Measurements from ENCODE around the gene BMP2K. TPM values are rescaled to one million over a fixed set of nuclear protein-coding genes. Genes with fewer than 3 reads are reported as not detected.
"Not testable (repeated sequence)": the region's sequence is repeated elsewhere in the genome, so short reads cannot be mapped to it uniquely, and the experiment has no call there.

BMP2K gene
- total RNA-seq, 1 donor from 2014 or later, result 29.8 TPM

DNA sequence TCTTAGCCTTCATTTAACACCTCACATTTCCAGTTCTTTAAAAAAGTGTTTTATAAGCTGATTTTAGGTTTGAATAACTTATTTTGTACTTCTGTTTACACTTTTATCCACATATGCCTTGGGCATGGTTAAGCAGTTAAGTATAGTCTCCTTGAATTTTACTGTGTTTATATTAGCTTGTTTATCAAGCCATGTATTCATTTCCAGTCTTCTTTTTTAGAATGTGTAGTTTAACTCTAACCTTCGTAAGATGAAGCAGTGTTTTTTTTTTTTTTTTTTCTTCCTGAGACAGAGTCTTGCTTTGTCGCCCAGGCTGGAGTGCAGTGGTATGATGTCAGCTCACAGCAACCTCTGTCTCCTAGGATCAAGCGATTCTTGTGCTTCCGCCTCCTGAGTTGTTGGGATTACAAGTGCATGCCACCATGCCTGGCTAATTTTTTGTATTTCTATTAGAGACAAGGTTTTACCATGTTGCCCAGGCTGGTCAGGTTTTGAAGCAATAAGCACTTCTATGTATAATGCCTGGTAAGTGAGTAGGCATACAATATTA lies 42.5 kb downstream of the BMP2K start:
- intact Hi-C loops (cut with DNase I), result no loop called here
- ATAC-seq (no peak), DNase-seq (ENCODE audit: missing footprints) (no peak)

DNA sequence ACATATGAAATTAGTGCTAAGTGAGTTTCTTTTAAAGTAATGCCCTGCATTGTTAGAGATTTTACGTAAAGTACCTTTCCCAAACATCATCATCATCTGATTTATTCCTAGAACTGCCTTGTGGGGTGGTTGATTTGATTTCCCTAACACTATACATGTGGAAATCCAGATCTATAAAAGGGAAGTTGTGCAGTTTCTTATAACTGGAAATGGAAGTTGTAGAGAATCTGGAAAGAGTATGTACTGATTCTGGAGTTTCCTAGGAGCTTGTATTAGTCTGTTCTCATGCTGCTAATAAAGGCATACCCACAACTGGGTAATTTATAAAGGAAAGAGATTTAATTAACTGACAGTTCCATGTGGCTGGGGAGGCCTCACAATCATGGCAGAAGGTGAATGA lies 47.9 kb downstream of the BMP2K start:
- no peak for DNase-seq (ENCODE audit: missing footprints)
- intact Hi-C loops (cut with DNase I), result no loop called here
- no peak for ATAC-seq

DNA sequence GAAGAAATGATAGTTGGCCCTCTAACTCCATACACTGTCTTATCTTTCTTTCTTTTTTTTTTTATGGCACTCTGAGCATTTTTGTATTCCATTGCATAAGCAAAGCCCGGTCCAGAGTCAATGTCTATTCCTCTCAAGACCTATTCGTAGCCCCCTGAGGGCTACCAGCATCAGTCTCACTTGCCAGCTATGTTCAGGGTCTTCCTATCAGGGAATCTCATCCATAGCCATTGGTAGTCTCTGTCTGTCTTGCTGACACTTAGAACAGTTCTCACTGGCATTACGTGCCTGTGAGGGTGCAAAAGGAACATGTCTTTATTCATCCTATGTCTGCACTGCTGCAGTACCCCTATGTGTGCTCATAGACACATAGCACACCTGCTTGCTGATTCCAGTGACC lies 51.0 kb downstream of the BMP2K start:
- DNase-seq (ENCODE audit: missing footprints) (no peak), ATAC-seq (no peak)
- intact Hi-C loops (cut with DNase I), result no loop called here

DNA sequence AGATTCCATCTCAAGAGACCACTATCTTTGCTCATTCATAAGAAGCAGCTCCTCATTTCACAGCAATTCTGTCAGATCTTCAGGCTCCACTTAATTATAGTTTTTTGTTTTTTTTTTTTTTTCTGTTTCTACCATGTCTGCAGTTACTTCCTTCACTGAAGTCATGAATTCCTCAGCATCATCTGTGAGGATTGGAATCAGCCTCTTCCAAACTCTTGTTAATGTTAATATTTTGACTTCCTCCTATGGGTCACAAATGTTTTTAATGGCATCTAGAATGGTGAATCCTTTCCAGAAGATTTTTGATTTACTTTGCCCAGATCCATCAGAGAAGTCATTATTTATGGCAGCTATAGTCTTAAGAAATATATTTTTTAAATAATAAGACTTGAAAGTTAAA lies 53.1 kb downstream of the BMP2K start:
- DNase-seq (ENCODE audit: missing footprints) (no peak), ATAC-seq (no peak)
- intact Hi-C loops (cut with DNase I), result no loop called here

DNA sequence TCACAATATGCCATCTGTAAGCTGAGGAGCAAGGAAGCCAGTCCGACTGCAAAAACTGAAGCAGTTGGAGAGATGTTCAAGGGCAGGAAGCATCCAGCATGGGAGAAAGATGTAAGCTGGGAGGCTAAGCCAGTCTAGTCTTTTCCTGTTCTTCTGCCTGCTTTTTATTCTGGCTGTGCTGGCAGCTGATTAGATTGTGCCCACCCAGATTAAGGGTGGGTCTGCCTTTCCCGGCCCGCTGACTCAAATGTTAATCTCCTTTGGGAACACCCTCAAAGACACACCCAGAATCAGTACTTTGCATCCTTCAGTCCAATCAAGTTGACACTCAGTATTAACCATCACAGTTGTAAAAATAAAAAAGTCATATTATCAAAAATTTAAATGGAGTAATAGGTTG lies 63.5 kb downstream of the BMP2K start:
- DNase-seq (ENCODE audit: missing footprints); ATAC-seq; intact Hi-C loops (cut with DNase I): not testable (repeated sequence)

DNA sequence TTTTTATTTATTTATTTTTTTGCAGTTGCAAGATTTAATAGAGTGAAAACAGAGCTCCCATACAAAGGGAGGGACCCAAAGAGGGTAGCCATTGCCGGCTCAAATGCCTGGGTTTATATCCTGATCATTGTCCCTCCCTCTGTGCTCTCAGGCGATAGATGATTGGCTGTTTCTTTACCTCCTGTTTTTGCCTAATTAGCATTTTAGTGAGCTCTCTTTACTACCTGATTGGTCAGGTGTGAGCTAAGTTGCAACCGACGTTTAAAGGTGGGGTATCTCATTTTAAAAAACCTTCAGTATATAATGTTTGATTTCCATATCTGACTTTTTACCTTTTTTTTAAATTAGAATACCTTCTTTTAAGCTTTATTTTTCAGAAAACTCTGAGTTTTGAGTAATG lies 64.1 kb downstream of the BMP2K start:
- intact Hi-C loops (cut with DNase I); DNase-seq (ENCODE audit: missing footprints); ATAC-seq: not testable (repeated sequence)

DNA sequence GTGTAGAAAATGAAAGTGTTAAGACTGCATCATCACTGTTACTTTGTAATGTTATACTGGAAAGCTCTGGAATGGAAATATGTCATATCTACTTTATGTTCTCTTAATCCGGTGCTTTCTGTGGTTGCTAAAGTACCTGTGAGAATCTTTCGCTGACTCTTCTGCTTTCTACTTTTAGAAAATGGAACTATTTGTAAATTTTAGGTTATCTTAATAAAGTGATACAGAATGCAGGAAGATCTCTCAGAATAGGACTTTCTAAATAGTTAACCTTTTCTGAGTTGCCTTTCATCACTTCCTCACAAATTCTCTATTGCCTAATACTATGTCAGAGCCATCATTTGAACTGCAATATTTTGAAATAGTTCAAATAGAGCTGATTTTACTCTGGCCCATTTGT lies 69.3 kb downstream of the BMP2K start:
- intact Hi-C loops (cut with DNase I), result no loop called here
- no peak for ATAC-seq
- DNase-seq (ENCODE audit: missing footprints), result no peak

DNA sequence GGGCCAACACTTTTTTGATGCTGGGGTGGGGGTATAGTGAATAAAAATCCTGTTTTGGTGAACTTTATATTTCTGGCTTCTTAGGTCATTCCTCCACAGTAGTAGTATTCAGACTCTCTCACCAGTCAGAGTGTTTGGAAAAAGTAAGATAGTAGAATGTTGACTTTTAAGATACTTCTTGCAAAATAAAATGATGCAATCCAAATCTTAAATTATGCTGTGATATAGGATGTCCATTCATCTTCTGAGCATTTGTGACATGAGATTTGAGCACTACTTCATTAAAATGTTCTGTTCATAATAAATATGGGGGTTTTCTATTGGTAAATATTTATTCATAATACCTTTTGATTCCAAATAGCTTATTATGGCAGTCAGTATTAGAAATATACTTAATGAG lies 70.1 kb downstream of the BMP2K start:
- intact Hi-C loops (cut with DNase I), result no loop called here
- DNase-seq (ENCODE audit: missing footprints) (no peak), ATAC-seq (no peak)

DNA sequence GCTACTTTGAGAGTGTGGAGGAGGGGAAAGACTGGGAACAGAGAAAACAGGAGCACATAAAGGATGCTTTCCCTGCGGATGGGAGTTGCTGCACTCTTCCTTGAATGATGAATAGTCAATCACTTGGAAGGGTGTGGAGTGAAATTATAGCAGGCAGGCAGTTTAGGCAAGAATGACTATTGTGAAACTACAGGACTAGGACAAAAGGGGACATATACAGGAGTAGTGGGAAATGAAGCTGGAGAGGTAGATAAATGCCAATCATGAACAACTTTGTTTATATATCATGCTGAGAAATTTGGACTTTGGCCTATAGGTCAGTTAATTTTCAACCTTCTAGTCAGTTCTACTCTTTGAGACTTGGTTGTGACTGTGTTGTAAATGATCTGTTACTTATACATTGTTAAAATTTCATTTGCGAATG lies 86.2 kb downstream of the BMP2K start:
- no peak for DNase-seq (ENCODE audit: missing footprints)
- intact Hi-C loops (cut with DNase I), result loop anchor here (10.0 kb wide), 1 partner anchor 908 kb away; no protein-coding TSS in a partner anchor
- no peak for ATAC-seq

DNA sequence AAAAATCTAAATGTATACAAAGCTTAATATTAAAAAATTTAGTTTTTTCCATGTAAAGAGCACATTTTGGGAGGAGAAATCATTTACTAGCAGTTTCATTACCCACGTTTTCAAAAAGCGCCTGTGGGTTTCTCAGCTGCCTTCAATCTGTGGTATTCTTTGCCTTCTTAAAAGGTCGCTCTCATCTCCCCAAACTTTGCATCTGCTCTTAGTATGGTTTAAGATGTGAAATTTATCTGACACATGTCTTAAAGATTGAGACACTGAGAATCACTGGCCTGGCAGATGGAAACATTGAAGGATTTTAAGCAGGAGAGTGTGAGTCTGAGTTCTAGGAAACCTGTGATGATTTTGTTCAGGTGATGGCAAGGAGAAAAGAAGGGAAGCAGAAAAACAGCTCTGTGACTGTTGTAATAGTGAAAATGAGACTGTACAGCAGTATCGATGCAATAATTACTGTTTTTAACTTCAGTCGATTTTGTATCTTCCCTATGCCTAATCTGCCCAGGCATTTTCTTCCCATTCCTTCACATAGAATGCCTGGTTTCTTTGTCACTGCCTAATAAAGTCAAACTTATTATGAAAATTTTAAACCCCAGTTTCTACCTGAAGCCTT lies 87.2 kb downstream of the BMP2K start:
- intact Hi-C loops (cut with DNase I), result loop anchor here (10.0 kb wide), 1 partner anchor 909 kb away; no protein-coding TSS in a partner anchor
- ATAC-seq, result no peak
- no peak for DNase-seq (ENCODE audit: missing footprints)

DNA sequence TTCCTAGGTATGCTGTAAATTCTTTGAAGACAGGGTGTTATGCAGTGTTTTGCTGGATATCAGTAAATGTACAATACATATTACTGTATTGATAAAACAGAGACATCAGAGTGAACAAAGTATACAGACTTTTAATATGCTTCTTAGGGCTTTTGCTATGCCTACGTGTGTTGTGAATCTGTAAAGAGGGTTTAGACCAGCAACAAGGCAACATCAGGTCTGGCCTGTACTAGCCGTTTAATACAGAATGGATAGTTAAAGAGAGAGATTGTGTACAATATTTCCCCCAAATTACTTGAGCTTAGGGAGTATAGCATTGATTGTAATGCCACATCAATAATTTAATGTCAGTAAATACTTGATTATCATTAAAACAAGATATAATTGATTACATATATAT lies 87.8 kb downstream of the BMP2K start:
- ATAC-seq (no peak), DNase-seq (ENCODE audit: missing footprints) (no peak)
- intact Hi-C loops (cut with DNase I), result loop anchor here (1.0 to 10.0 kb wide), 2 partner anchors 252 to 909 kb away; no protein-coding TSS in a partner anchor

DNA sequence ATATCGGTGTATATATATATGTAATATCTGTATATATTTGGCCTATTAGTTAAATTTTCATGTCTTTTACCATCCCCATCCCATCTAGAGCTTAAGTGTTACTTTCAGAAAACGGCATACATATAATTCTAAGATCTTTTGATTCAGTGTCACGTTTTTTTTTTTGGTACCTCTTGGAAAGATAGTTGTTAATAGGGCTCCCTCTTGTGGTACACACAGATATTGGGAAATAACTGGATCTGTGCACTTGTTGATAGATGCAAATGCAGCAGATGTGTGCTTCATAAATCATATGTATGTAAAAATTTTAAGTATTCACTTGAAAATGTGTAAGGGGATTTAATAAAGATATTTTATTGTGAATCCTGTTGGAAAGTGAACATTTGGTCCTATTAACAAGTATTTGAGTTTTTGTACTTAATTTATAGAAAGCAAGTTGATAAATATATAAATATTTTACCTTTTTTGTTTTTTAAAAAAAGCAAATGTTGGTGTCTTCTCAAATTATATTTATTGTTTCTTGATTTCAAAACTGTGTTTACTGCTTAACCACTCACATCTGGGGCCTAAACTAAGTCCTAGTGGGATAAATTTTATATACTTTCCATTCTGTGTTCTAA lies 88.4 kb downstream of the BMP2K start:
- intact Hi-C loops (cut with DNase I), result loop anchor here (1.0 to 10.0 kb wide), 2 partner anchors 252 to 910 kb away; no protein-coding TSS in a partner anchor
- ATAC-seq (peak; percentile 57), DNase-seq (ENCODE audit: missing footprints) (no peak)

DNA sequence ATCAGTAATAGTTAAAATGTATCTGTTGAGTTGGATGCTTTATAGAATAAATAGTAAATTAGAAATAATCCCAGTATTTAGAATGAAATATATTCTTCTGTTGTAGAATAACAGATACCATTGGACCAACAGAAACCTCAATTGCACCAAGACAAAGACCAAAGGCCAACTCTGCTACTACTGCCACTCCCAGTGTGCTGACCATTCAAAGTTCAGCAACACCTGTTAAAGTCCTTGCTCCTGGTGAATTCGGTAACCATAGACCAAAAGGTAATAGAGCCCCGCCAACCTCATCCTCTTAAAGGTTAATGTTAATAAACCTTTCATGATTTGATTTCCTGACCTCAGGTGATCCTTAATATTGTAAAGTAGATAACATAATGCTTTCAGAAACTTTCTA lies 89.3 kb downstream of the BMP2K start:
- no peak for ATAC-seq
- intact Hi-C loops (cut with DNase I), result loop anchor here (10.0 kb wide), 1 partner anchor 911 kb away; no protein-coding TSS in a partner anchor

DNA sequence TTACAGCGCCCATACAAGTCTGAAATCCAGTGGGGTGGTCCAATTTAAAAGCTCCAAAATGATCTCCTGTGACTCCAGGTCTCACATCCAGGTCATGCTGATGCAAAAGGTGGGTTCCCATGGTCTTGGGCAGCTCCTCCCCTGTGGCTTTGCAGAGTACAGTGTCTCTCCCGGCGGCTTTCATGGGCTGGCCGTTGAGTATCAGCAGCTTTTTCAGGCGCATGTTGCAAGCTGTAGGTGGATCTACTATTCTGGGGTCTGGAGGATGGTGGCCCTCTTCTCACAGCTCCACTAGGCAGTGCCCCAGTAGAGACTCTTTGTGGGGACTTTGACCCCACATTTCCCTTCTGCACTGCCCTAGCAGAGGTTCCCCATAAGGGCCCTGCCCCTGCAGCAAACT lies 92.6 kb downstream of the BMP2K start:
- intact Hi-C loops (cut with DNase I), result loop anchor here (10.0 kb wide), 1 partner anchor 914 kb away; no protein-coding TSS in a partner anchor
- DNase-seq (ENCODE audit: missing footprints); ATAC-seq: not testable (repeated sequence)

More for the DNA sequence above, 89.3 kb downstream of the BMP2K start:
- DNase-seq (ENCODE audit: missing footprints), result no peak

DNA sequence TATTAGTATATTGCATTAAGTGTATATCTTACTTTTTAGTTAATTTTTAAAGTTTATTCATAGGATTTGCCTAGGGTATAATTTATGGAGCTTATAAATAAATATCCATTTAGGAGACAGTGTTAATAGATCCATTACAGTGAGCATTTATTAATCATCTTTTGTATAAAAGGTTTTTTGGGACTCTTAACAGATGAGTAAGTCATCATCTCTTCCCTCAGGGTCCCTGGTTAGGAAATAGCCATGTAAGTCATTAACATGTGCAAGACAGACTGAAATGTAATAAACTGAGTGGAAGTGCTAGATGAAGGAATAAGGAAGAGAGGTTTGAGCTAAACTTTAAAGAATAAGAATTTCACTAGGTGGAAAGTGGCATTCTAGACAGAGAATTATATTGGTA lies 93.9 kb downstream of the BMP2K start:
- intact Hi-C loops (cut with DNase I), result no loop called here
- ATAC-seq (no peak), DNase-seq (ENCODE audit: missing footprints) (no peak)

DNA sequence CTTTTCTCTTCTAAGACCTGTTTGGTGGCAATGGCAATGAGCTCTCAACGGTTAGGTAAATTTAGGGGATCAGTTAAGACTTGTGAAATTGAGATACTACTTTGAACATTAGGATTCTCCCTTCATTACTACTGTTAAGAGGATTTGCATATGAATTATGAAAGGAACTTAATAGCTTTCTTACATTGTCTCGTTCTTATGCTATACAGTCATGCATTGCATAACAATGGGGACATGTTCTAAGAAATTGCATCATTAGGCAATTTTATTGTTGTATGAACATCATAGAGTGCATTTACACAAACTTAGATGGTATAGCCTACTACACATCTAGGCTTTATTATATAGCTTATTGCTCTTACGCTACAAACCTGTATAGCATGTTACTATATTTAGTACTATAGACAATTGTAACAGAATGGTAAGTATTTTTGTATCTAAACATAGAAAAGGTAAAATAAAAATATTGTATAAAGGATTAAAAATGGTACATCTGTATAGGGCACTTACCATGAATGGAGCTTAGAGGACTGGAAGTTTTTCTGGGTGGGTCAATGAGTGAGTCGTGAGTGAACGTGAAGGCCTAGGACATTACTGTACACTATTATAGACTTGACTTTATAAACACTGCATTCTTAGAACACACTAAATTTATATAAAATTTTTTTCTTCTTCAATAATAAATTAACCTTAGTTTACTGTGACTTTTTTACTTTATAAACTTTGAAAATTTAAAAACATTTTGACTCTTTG lies 100.6 kb downstream of the BMP2K start:
- no peak for DNase-seq (ENCODE audit: missing footprints)
- intact Hi-C loops (cut with DNase I), result no loop called here

DNA sequence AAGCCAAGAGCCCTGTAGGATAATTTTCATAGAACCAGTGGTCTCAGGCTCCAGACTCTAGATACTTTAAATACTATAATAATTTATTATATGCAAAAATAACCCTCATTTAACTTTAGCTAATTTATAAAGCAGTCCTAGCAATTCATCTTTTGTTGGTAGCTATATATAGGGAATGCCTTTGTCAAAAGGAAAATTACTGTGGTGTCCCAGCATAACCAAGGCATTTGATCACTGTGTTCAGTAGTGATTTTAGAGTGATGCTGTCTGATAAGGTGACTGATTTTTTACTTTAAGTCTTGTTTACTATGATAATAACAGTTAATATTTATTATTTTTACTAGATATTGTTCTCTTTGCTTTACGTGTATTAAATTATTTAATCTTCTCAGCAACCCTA lies 101.9 kb downstream of the BMP2K start:
- no peak for ATAC-seq
- intact Hi-C loops (cut with DNase I), result no loop called here

More for the DNA sequence above, 100.6 kb downstream of the BMP2K start:
- ATAC-seq, result no peak

DNA sequence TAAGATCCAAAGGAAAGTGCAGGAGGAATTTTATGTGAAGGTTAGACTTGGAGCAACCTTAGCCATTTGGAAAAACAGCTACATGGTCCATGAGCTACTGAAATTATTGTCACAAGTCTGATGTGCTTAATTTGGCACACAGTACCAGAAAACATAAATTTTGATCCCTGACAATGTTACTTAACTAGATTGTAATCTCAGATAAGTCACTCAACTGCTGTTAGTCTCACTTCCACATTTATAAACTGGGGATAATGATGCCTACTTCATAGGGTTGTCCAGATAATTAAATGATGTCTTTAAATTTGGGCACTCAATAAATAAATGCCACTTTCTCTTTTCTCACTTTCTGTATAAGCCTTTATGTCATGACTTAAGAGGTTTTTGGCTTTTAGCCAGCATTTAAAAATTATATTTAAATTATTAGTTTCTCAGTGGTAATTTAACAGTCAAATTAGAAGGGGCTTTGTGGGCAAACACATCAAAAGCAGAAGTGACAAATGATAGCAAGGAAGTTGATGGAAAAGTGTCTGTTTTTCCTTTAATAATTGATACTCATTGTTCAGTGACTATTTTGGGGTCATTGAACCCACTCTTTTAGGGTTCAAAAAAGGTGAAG lies 104.8 kb downstream of the BMP2K start:
- DNase-seq (ENCODE audit: missing footprints) (no peak), ATAC-seq (no peak)
- intact Hi-C loops (cut with DNase I), result no loop called here

More for the DNA sequence above, 101.9 kb downstream of the BMP2K start:
- no peak for DNase-seq (ENCODE audit: missing footprints)

DNA sequence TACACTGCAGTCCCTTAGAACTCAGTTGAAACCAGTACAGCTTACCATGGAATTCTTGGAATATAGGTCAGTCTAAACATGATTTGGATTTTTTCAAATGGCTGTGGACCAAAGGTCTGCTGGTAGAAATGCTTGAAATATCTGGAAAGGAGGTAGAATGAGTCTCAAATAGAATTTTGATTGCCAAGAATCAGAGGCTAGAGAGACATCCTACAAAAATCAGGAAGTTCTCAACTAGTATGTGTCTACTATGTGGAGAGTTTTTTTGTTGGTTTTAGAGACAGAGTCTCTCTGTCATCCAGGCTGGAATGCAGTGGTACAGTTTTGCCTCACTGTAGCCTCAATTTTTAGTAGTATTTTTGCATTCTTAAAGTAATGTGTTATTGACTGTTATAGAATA lies 109.4 kb downstream of the BMP2K start:
- DNase-seq (ENCODE audit: missing footprints) (no peak), ATAC-seq (no peak)
- intact Hi-C loops (cut with DNase I), result no loop called here
